CD8-positive, alpha-beta memory T cell (primary cell): ENCODE results near the gene DHRS7B. TPM values are rescaled to one million over a fixed set of nuclear protein-coding genes. Genes with fewer than 3 reads are reported as not detected.

Experiments used
- CTCF ChIA-PET: fragments of 350-600 bp; sonication (Branson Sonifier 250); formaldehyde crosslinking; loops from one replicate; lab custom pipeline; 2021; ENCODE audit warnings: antibody characterized with exemption; lab: Charles Lee
- POLR2A ChIA-PET: fragments of 350-600 bp; sonication (Branson Sonifier 250); formaldehyde crosslinking; loops from one replicate; lab custom pipeline; 2021; ENCODE audit warnings: antibody characterized with exemption; lab: Charles Lee
- DNase-seq, 5 donors: peaks; one replicate each; pipeline versions ENCODE4 v3.0.0 to v3.0.0-alpha.2; 2020 to 2022; ENCODE audit warnings: mixed read lengths in 1 of 5
- H3K27ac ChIP-seq: one replicate; pipeline ENCODE4 v1.7.0; 2013; ENCODE audit warnings: low read depth, mild to moderate bottlenecking, low read length, moderate library complexity
- H3K27me3 ChIP-seq: 2 replicates; pipeline ENCODE4 v1.7.0; 2013; ENCODE audit warnings: low read length, mild to moderate bottlenecking; ENCODE audit not compliant: insufficient read depth, poor library complexity, severe bottlenecking
- H3K36me3 ChIP-seq: 2 replicates; pipeline ENCODE4 v1.7.0; 2013; ENCODE audit warnings: mild to moderate bottlenecking, low read length, moderate library complexity; ENCODE audit not compliant: insufficient read depth
- H3K4me1 ChIP-seq: 2 replicates; pipeline ENCODE4 v1.7.0; 2013; ENCODE audit warnings: mild to moderate bottlenecking, low read length, moderate library complexity; ENCODE audit not compliant: insufficient read depth
- H3K4me3 ChIP-seq: 2 replicates; pipeline ENCODE4 v1.7.0; 2013; ENCODE audit warnings: mild to moderate bottlenecking, low read length
- H3K9me3 ChIP-seq: 2 replicates; pipeline ENCODE4 v1.7.0; 2013; ENCODE audit warnings: mild to moderate bottlenecking, low read length
- H3K27ac Mint-ChIP-seq, 8 donors: one replicate each; pipeline ENCODE4 v1.8.0; 2020 to 2021; ENCODE audit warnings: mixed read lengths in 8 of 8, mild to moderate bottlenecking in 6 of 8, inconsistent platforms in 3 of 8, moderate library complexity in 3 of 8
- H3K27me3 Mint-ChIP-seq, 2 donors: one replicate each; pipeline ENCODE4 v1.8.0; 2020 to 2021; ENCODE audit warnings: mixed read lengths in 2 of 2, mild to moderate bottlenecking in 1 of 2, moderate library complexity in 1 of 2
- H3K36me3 Mint-ChIP-seq, 3 donors: one replicate each; pipeline ENCODE4 v1.8.0; 2020 to 2021; ENCODE audit warnings: mixed read lengths in 3 of 3, inconsistent platforms in 1 of 3, mild to moderate bottlenecking in 1 of 3
- H3K4me1 Mint-ChIP-seq, 3 donors: one replicate each; pipeline ENCODE4 v1.8.0; 2020 to 2021; ENCODE audit warnings: mixed read lengths in 3 of 3, inconsistent platforms in 1 of 3, mild to moderate bottlenecking in 1 of 3
- H3K4me3 Mint-ChIP-seq, 7 donors: one replicate each; pipeline ENCODE4 v1.8.0; 2020 to 2021; ENCODE audit warnings: mixed read lengths in 7 of 7, mild to moderate bottlenecking in 6 of 7, moderate library complexity in 4 of 7, inconsistent platforms in 2 of 7
- H3K9me3 Mint-ChIP-seq, 5 donors: one replicate each; pipeline ENCODE4 v1.8.0; 2020 to 2022; ENCODE audit warnings: mixed read lengths in 5 of 5, mild to moderate bottlenecking in 3 of 5, moderate library complexity in 2 of 5, inconsistent platforms in 1 of 5
- polyA plus RNA-seq: library from polyadenylated mRNA; unstranded; fragments of 300-500 nt; fragmentation: Illumina TruSeq; gene quantifications from one replicate; pipeline ENCODE4 v1.2.3, GENCODE V29; 2021
- total RNA-seq, 2 experiments: library from RNA; stranded (reverse); gene quantifications; one replicate each; pipeline ENCODE4 v1.2.3, GENCODE V29; 2021

DHRS7B gene
- total and polyA plus RNA-seq, 3 experiments from 2014 or later = 9.0 to 27.5 (median 25.7) TPM

DNA sequence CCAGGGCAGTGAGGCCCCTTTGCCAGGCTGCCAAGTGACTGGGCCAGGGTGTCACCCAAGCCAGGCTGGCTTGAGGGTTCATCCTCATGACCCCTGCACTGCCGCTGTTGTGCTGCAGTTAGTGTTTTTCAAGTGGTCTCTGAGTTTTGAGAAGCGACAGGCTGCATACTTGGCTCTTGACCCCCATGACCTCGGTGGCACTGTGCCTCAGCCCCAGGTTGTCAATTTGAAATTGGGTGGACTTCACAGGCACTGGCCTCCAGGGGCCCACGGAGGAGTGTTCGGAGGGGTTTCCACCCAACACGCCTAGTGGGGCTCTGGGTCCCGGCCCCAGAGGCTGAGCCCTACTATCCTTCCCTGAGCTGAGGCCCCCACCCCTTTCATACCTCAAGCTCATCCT, 42.7 kb downstream of the DHRS7B start:
- Histone ChIP-seq H3K27me3 (no peaks in the 10 kb centered on the region), H3K27ac (no peak overlapping the region), H3K36me3 (peaks cover 5% of the 10 kb centered on the region), H3K4me3 (no peak overlapping the region), H3K4me1 (no peaks in the 10 kb centered on the region), H3K9me3 (no peaks in the 10 kb centered on the region)
- no peak overlapping the region for H3K4me3 Mint-ChIP-seq
- POLR2A ChIA-PET = no interaction called here
- CTCF ChIA-PET = no interaction called here
- H3K27ac Mint-ChIP-seq = no peak overlapping the region
- peaks cover 3 to 9% (median 7%) of the 10 kb centered on the region in 3 donors for H3K4me1 Mint-ChIP-seq
- DNase-seq = no peak
- peaks cover 0 to 1% of the 10 kb centered on the region in 2 donors for H3K27me3 Mint-ChIP-seq
- peaks cover 4 to 32% (median 8%) of the 10 kb centered on the region in 3 donors for H3K36me3 Mint-ChIP-seq
- H3K9me3 Mint-ChIP-seq = no peaks in the 10 kb centered on the region

DNA sequence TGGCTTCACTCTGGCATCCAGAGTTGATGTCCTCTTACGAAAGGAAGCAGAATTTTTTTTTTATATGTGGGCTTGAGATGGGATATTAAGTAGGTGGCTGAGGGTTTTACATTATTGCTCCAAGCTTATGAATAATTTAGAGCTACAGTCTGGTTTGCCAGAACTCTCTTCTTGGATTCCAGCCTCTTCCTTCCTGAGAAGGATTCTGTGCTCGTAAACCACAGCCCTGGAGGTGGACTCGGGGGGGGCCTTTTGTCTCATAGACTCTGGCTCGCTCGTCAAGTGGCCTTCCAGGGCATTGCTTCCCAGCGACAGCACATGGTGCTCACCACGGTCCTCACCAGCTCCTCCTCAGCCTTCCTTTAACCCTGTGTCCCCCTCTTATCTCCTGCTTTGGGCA, 44.0 kb downstream of the DHRS7B start:
- no peak for DNase-seq
- peaks cover 5% of the 10 kb centered on the region for H3K36me3 ChIP-seq
- CTCF ChIA-PET = no interaction called here
- no peaks in the 10 kb centered on the region for H3K27me3 ChIP-seq
- H3K27ac ChIP-seq = no peak overlapping the region
- no peaks in the 10 kb centered on the region for H3K4me1 ChIP-seq
- no peak overlapping the region for H3K4me3 Mint-ChIP-seq
- H3K9me3 Mint-ChIP-seq = no peaks in the 10 kb centered on the region
- peaks cover 0 to 1% of the 10 kb centered on the region in 2 donors for H3K27me3 Mint-ChIP-seq
- H3K9me3 ChIP-seq = no peaks in the 10 kb centered on the region
- POLR2A ChIA-PET = no interaction called here
- no peak overlapping the region for H3K4me3 ChIP-seq
- H3K36me3 Mint-ChIP-seq = peaks cover 4 to 29% (median 8%) of the 10 kb centered on the region in 3 donors
- peak overlapping the region in 3 of 8 donors; percentile 18 to 84 (median 68) for H3K27ac Mint-ChIP-seq
- peaks cover 3 to 9% (median 7%) of the 10 kb centered on the region in 3 donors for H3K4me1 Mint-ChIP-seq

DNA sequence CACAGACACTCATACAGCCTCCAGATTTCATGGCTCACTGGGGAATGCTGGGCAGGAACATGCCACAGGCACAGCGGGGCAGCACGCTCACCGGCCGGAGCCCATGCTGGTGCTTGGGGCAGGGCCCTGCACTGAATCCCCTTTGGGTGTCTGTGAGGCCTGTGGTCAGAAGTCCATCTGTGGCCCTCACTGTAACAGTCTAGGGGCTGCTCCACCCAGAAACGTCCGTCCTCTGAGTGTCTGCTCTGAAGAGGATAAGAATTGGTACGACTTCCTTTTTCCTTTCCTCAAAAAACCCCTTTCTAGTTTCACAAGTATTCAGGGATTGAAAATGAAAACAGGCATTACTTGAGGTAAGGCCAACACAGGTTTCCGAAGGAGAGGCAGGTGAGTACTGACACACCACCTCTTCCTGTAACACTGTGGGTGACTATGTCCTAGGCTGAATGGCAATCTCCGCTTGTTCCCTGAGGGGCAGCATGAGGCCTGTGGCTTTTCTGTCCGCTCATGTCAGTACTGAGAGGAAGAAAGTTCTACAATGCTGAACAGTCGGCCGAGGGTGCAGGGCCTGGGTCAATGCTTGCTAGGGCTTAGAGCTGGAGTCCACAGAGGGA, 44.7 kb downstream of the DHRS7B start:
- no peaks in the 10 kb centered on the region for H3K4me1 ChIP-seq
- H3K9me3 ChIP-seq = no peaks in the 10 kb centered on the region
- H3K4me3 Mint-ChIP-seq = no peak overlapping the region
- no peaks in the 10 kb centered on the region for H3K27me3 ChIP-seq
- POLR2A ChIA-PET = no interaction called here
- H3K27ac Mint-ChIP-seq = peak overlapping the region in 3 of 8 donors; percentile 18 to 84 (median 40)
- no peak for DNase-seq
- H3K9me3 Mint-ChIP-seq = no peaks in the 10 kb centered on the region
- no peak overlapping the region for H3K4me3 ChIP-seq
- H3K36me3 ChIP-seq = peaks cover 5% of the 10 kb centered on the region
- peaks cover 0 to 1% of the 10 kb centered on the region in 2 donors for H3K27me3 Mint-ChIP-seq
- no peak overlapping the region for H3K27ac ChIP-seq
- H3K4me1 Mint-ChIP-seq = peaks cover 3 to 9% (median 7%) of the 10 kb centered on the region in 3 donors
- peaks cover 4 to 29% (median 8%) of the 10 kb centered on the region in 3 donors for H3K36me3 Mint-ChIP-seq
- CTCF ChIA-PET = no interaction called here

DNA sequence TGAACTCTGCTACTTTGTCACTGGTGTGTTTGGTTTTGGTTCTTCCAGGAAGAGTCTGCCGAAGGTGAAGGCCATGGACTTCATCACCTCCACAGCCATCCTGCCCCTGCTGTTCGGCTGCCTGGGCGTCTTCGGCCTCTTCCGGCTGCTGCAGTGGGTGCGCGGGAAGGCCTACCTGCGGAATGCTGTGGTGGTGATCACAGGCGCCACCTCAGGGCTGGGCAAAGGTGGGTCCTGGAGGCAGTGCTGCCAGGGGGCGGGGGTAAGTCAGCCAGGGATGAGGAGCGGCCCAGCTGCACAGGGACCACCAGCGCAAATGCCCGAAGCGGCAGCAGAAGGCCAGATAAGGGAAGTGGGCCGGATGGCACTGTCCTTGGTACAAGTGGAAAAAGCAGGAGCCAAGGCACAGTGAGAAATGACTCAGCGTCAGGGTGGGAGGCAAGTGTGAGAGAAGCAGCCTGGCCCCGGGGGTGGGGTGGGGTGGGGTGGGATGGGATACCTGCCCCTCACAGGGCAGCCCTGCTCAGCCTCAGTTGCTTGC, 45.3 kb downstream of the DHRS7B start:
- Mint-ChIP-seq H3K27ac (no peak overlapping the region), H3K9me3 (no peaks in the 10 kb centered on the region), H3K27me3 (peaks cover 0 to 1% of the 10 kb centered on the region in 2 donors), H3K4me1 (peaks cover 3 to 7% (median 3%) of the 10 kb centered on the region in 3 donors), H3K36me3 (peaks cover 4 to 31% (median 8%) of the 10 kb centered on the region in 3 donors), H3K4me3 (no peak overlapping the region)
- Histone ChIP-seq H3K4me3 (no peak overlapping the region), H3K9me3 (no peaks in the 10 kb centered on the region), H3K27me3 (no peaks in the 10 kb centered on the region), H3K4me1 (no peaks in the 10 kb centered on the region), H3K36me3 (peaks cover 5% of the 10 kb centered on the region), H3K27ac (no peak overlapping the region)
- POLR2A ChIA-PET = no interaction called here
- no peak for DNase-seq
- CTCF ChIA-PET = interaction anchor here (0.8 kb wide), 1 partner anchor 53 kb away, joined by 3 read pairs; no protein-coding TSS in a partner anchor

DNA sequence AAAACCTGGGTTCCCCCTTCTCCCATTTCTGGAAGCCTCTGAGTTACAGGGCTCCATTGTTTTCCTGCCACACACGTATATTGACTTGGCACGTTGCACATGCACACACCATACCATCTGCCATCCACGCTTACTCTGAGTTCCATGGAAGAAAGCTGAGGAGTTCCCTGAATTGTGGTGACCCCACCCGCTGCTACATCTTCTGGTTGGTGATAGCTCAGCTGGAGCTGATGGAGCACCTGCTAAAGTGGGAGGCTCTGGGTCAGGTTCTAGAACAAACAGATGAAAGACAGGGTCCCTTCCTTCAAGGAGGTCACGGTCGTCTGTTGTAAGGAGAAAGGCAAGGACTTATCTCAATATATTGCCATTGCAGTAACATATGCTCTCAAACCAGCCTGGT, 46.1 kb downstream of the DHRS7B start:
- no peak for DNase-seq
- Mint-ChIP-seq H3K27me3 (peaks cover 0 to 1% of the 10 kb centered on the region in 2 donors), H3K4me1 (peaks cover 0 to 7% (median 3%) of the 10 kb centered on the region in 3 donors), H3K9me3 (no peaks in the 10 kb centered on the region), H3K36me3 (peaks cover 4 to 31% (median 8%) of the 10 kb centered on the region in 3 donors), H3K4me3 (no peak overlapping the region), H3K27ac (peak overlapping the region in 2 of 8 donors; percentile 12 to 41)
- H3K36me3 ChIP-seq = peaks cover 5% of the 10 kb centered on the region
- POLR2A ChIA-PET = no interaction called here
- H3K9me3 ChIP-seq = no peaks in the 10 kb centered on the region
- H3K27me3 ChIP-seq = no peaks in the 10 kb centered on the region
- H3K4me3 ChIP-seq = no peak overlapping the region
- no peaks in the 10 kb centered on the region for H3K4me1 ChIP-seq
- H3K27ac ChIP-seq = no peak overlapping the region
- CTCF ChIA-PET = interaction anchor here (0.8 kb wide), 1 partner anchor 53 kb away, joined by 3 read pairs; no protein-coding TSS in a partner anchor

DNA sequence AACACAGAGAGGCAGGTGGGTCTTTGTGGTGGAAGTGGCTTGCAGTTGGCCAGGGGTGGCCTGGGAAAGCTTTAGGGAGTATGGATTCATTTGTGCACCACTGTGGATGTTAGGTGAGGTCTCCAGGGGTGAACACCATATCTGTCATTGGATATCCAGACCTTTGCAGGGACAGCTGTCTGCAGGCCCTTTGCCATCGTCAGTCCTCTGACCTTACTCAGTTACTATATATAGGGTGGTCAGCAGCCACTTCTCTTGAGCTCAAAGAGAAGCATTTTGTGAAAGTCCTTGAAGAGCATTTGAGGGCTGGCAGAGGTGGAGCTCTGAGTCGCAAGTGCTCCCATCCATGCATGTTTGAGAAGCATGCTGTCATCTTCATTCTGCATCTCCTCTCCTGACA, 46.8 kb downstream of the DHRS7B start:
- Mint-ChIP-seq H3K4me3 (no peak overlapping the region), H3K4me1 (peaks cover 0 to 7% (median 3%) of the 10 kb centered on the region in 3 donors), H3K9me3 (no peaks in the 10 kb centered on the region), H3K27ac (peak overlapping the region in 3 of 8 donors; percentile 19 to 85 (median 57)), H3K27me3 (peaks cover 0 to 1% of the 10 kb centered on the region in 2 donors), H3K36me3 (peaks cover 4 to 34% (median 10%) of the 10 kb centered on the region in 3 donors)
- Histone ChIP-seq H3K4me3 (no peak overlapping the region), H3K27me3 (no peaks in the 10 kb centered on the region), H3K9me3 (no peaks in the 10 kb centered on the region), H3K4me1 (no peaks in the 10 kb centered on the region), H3K27ac (no peak overlapping the region), H3K36me3 (peaks cover 5% of the 10 kb centered on the region)
- ChIA-PET CTCF (no interaction called here), POLR2A (no interaction called here)
- no peak for DNase-seq

DNA sequence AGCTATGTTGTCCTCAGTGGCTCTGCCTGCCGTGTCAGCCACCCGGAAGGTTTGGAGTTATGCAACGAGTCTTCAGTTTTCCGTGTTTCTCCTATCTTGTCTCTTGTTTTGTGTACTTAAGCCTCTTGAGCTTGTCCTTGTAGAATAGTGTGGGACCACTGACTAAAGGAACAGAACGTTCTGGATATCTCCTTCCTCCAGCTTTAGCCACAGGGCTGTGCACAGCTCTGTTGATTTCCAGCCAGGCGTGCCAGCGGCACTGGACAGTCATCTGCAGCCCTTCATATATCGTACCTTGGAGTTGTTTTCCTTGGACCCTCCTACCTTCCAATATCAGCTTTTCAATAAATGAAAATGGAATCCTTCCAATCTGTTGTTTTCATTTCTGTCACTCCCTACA, 47.4 kb downstream of the DHRS7B start:
- POLR2A ChIA-PET = no interaction called here
- Mint-ChIP-seq H3K27me3 (no peaks in the 10 kb centered on the region), H3K9me3 (no peaks in the 10 kb centered on the region), H3K4me1 (peaks cover 0 to 7% (median 3%) of the 10 kb centered on the region in 3 donors), H3K4me3 (no peak overlapping the region), H3K27ac (peak overlapping the region in 4 of 8 donors; percentile 9 to 23 (median 16)), H3K36me3 (peaks cover 4 to 36% (median 10%) of the 10 kb centered on the region in 3 donors)
- no peak overlapping the region for H3K27ac ChIP-seq
- no peak overlapping the region for H3K4me3 ChIP-seq
- CTCF ChIA-PET = no interaction called here
- no peaks in the 10 kb centered on the region for H3K9me3 ChIP-seq
- no peaks in the 10 kb centered on the region for H3K4me1 ChIP-seq
- peaks cover 5% of the 10 kb centered on the region for H3K36me3 ChIP-seq
- DNase-seq = no peak
- H3K27me3 ChIP-seq = no peaks in the 10 kb centered on the region

DNA sequence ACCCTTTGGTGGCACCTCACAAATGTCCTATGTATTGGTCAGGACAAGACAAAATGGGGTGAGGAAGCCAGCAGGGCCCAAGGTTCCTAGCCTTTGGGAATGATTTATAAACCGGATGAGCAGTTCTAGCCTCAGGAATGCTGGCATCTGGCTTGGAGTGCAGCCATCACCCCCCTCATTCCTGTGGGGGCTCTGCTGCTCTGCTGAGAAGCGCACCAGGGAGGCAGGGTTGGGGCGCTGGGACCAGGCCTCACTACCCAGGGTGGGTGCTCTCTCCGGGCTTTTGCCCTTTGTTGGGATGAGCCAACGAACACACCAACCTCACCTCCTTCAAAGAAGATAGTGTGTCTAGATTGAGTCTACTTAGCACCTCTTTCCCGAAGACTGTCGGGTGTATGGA, 47.9 kb downstream of the DHRS7B start:
- DNase-seq = no peak
- Mint-ChIP-seq H3K4me1 (peaks cover 0 to 7% (median 3%) of the 10 kb centered on the region in 3 donors), H3K27me3 (no peaks in the 10 kb centered on the region), H3K36me3 (peaks cover 4 to 36% (median 10%) of the 10 kb centered on the region in 3 donors), H3K4me3 (no peak overlapping the region), H3K9me3 (no peaks in the 10 kb centered on the region), H3K27ac (no peak overlapping the region)
- H3K9me3 ChIP-seq = no peaks in the 10 kb centered on the region
- H3K27ac ChIP-seq = no peak overlapping the region
- H3K27me3 ChIP-seq = no peaks in the 10 kb centered on the region
- POLR2A ChIA-PET = no interaction called here
- H3K4me1 ChIP-seq = no peaks in the 10 kb centered on the region
- CTCF ChIA-PET = no interaction called here
- no peak overlapping the region for H3K4me3 ChIP-seq
- peaks cover 5% of the 10 kb centered on the region for H3K36me3 ChIP-seq
